ENCODE data around the gene TTC3.

TTC3 gene

DNA sequence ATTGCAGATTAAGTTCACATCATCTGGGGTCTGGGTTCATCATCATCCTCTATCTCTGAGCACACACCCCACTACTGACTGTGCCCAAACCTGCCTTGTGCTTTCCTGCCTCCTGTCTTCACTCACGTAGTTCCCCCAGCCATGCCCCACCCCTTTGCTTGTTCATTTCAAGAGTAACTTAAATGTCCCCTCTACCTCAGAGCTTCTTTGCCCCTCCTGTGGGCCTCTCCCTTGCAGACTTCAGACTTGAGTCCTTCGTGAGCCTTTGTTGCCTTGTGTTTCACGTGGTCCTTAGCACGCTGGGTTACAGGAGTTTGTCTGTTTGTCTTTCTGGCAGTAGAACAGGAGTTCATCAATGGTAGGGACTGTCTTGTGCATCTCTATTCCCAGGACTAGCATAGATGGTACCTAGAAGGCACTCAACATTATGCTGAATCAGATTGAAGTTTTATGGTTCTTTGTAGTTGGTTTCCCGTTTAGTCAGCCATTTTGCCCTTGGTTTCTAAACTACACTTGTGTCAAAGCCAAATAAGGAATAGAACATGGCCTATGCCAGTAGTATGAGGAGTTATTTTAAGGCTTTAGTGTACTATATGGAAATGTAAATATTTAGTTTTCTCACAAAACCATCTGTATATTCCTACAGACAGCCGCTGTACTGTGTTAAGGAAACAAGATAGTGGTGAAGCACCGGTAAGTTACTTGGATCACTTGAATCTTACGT lies 86.2 kb downstream of the TTC3 start:
- Histone ChIP-seq H3K9me3 (ENCODE audit: control insufficient read depth in 5 of 5, low read length in 5 of 5) (no peaks in the 10 kb centered on the region), H3K4me3 (ENCODE audit: low read depth in 1 of 5, low read length in 5 of 5) (no peak overlapping the region), H3K9ac (ENCODE audit: low read length in 5 of 5) (no peak overlapping the region), H3K27me3 (ENCODE audit: control insufficient read depth in 5 of 5, insufficient read depth in 4 of 5, low read length in 5 of 5) (no peaks in the 10 kb centered on the region), H3K4me1 (ENCODE audit: control insufficient read depth in 5 of 5, insufficient read depth in 5 of 5, low read length in 5 of 5) (peaks cover 0 to 3% (median under 1%) of the 10 kb centered on the region in 5 donors), H3K36me3 (ENCODE audit: control insufficient read depth in 5 of 5, insufficient read depth in 5 of 5, low read length in 5 of 5) (peaks cover 40 to 66% (median 55%) of the 10 kb centered on the region in 5 donors), H3K27ac (ENCODE audit: low read depth, low read length) (no peak overlapping the region)

DNA sequence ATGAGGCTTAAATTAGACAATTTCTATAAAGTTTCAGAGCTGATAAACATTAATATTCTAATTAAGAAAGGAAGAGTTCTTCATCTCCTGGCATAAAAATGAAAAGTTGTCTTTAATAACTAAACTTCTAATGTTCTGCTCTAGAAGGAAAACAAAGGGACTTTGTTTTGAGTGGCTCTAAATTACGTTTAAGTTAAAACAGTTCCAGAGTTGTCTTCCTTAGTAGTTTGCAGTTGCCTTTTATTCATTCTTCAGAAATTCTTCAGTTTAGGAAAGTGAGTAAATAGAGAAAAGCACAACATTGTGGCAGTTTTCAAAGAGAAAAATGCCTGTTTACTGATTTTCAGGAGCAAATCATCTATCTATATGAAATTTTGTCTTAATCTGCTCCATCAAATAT lies 86.9 kb downstream of the TTC3 start:
- H3K9ac ChIP-seq (ENCODE audit: low read length in 5 of 5): no peak overlapping the region
- no peaks in the 10 kb centered on the region for H3K9me3 ChIP-seq (ENCODE audit: control insufficient read depth in 5 of 5, low read length in 5 of 5)
- H3K27ac ChIP-seq (ENCODE audit: low read depth, low read length): no peak overlapping the region
- H3K27me3 ChIP-seq (ENCODE audit: control insufficient read depth in 5 of 5, insufficient read depth in 4 of 5, low read length in 5 of 5): no peaks in the 10 kb centered on the region
- H3K36me3 ChIP-seq (ENCODE audit: control insufficient read depth in 5 of 5, insufficient read depth in 5 of 5, low read length in 5 of 5): peaks cover 38 to 63% (median 52%) of the 10 kb centered on the region in 5 donors
- peaks cover 0 to 6% (median 0%) of the 10 kb centered on the region in 5 donors for H3K4me1 ChIP-seq (ENCODE audit: control insufficient read depth in 5 of 5, insufficient read depth in 5 of 5, low read length in 5 of 5)
- H3K4me3 ChIP-seq (ENCODE audit: low read depth in 1 of 5, low read length in 5 of 5): no peak overlapping the region

DNA sequence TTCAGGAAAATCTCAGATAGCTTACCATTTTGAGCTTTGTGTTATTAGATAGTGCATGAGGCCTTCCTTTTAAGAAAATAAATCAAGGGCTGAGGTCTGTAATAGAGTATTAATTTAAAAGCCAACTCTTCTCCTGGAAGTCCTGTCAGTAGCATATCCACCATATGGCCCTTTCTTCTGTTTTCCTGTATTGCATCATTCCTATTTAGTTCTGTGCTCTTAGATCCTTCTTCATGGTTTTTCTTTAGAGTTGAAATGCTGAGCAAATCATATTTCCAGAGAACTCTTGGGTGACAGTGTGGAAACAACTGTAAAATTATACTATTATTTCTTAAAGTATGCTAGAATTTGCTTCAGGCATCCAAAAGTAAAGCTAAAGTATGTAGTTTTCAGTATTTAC lies 91.7 kb downstream of the TTC3 start:
- Histone ChIP-seq H3K4me1 (ENCODE audit: control insufficient read depth in 5 of 5, insufficient read depth in 5 of 5, low read length in 5 of 5) (peaks cover 0 to 15% (median 11%) of the 10 kb centered on the region in 5 donors), H3K27me3 (ENCODE audit: control insufficient read depth in 5 of 5, insufficient read depth in 4 of 5, low read length in 5 of 5) (no peaks in the 10 kb centered on the region), H3K4me3 (ENCODE audit: low read depth in 1 of 5, low read length in 5 of 5) (no peak overlapping the region), H3K9me3 (ENCODE audit: control insufficient read depth in 5 of 5, low read length in 5 of 5) (no peaks in the 10 kb centered on the region), H3K36me3 (ENCODE audit: control insufficient read depth in 5 of 5, insufficient read depth in 5 of 5, low read length in 5 of 5) (peaks cover 22 to 57% (median 44%) of the 10 kb centered on the region in 5 donors), H3K9ac (ENCODE audit: low read length in 5 of 5) (no peak overlapping the region), H3K27ac (ENCODE audit: low read depth, low read length) (no peak overlapping the region)

DNA sequence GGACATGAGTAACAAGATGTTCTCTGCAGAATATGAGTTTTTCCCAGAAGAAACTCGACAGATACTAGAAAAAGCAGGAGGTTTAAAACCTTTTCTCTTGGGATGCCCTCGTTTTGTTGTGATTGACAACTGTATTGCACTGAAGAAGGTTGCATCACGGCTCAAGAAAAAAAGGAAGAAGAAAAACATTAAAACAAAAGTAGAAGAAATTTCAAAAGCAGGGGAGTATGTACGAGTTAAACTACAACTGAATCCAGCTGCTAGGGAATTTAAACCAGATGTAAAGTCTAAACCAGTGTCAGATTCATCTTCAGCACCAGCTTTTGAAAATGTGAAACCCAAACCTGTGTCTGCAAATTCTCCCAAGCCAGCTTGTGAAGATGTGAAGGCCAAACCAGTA lies 92.5 kb downstream of the TTC3 start:
- Histone ChIP-seq H3K27ac (ENCODE audit: low read depth, low read length) (peak overlapping the region; percentile 17), H3K4me3 (ENCODE audit: low read depth in 1 of 5, low read length in 5 of 5) (no peak overlapping the region), H3K27me3 (ENCODE audit: control insufficient read depth in 5 of 5, insufficient read depth in 4 of 5, low read length in 5 of 5) (no peaks in the 10 kb centered on the region), H3K36me3 (ENCODE audit: control insufficient read depth in 5 of 5, insufficient read depth in 5 of 5, low read length in 5 of 5) (peaks cover 23 to 53% (median 41%) of the 10 kb centered on the region in 5 donors), H3K4me1 (ENCODE audit: control insufficient read depth in 5 of 5, insufficient read depth in 5 of 5, low read length in 5 of 5) (peaks cover 0 to 15% (median 11%) of the 10 kb centered on the region in 5 donors), H3K9me3 (ENCODE audit: control insufficient read depth in 5 of 5, low read length in 5 of 5) (no peaks in the 10 kb centered on the region), H3K9ac (ENCODE audit: low read length in 5 of 5) (no peak overlapping the region)

DNA sequence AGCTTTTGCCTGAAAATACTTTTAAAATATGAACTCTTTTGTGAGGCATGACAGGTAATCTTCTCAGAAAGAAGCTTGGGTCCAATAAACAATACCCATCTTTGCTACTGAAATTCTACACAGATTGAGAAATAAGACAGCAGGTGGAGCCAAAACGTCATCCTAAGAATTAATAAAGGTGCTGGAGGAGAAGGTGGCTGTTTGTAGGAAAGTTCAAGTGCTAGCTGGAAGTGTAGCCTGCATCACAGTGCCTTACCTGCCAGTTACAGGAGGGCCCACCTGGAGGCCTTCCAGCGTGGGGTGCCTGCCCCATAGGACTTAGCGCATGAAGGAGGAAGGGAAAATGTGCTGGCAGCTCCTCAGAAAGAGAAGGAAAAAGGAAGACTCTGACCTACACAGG lies 93.7 kb downstream of the TTC3 start:
- Histone ChIP-seq H3K27me3 (ENCODE audit: control insufficient read depth in 5 of 5, insufficient read depth in 4 of 5, low read length in 5 of 5) (no peaks in the 10 kb centered on the region), H3K4me1 (ENCODE audit: control insufficient read depth in 5 of 5, insufficient read depth in 5 of 5, low read length in 5 of 5) (peaks cover 0 to 20% (median 13%) of the 10 kb centered on the region in 5 donors), H3K27ac (ENCODE audit: low read depth, low read length) (no peak overlapping the region), H3K4me3 (ENCODE audit: low read depth in 1 of 5, low read length in 5 of 5) (no peak overlapping the region), H3K9me3 (ENCODE audit: control insufficient read depth in 5 of 5, low read length in 5 of 5) (no peaks in the 10 kb centered on the region), H3K9ac (ENCODE audit: low read length in 5 of 5) (no peak overlapping the region), H3K36me3 (ENCODE audit: control insufficient read depth in 5 of 5, insufficient read depth in 5 of 5, low read length in 5 of 5) (peaks cover 22 to 45% (median 37%) of the 10 kb centered on the region in 5 donors)

DNA sequence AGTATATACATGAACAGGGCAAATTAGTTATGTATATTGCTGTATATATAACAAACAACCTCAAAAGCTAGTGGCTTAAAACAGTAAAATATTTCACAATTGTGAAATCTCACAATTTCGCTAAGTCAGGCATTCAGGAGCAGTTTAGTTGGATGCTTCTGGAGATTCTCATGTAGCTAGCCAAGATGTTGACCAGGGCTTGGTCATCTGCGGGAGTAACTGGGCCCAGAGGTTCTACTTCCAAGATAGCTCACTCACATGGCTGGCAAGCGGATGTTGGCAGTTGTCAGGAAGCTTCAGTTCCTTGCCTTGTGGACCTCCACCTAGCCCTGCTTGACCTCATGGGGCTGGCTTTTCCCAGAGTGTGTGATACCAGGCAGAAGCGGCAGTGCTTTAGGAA lies 95.6 kb downstream of the TTC3 start:
- H3K36me3 ChIP-seq (ENCODE audit: control insufficient read depth in 5 of 5, insufficient read depth in 5 of 5, low read length in 5 of 5): peaks cover 23 to 42% (median 36%) of the 10 kb centered on the region in 5 donors

DNA sequence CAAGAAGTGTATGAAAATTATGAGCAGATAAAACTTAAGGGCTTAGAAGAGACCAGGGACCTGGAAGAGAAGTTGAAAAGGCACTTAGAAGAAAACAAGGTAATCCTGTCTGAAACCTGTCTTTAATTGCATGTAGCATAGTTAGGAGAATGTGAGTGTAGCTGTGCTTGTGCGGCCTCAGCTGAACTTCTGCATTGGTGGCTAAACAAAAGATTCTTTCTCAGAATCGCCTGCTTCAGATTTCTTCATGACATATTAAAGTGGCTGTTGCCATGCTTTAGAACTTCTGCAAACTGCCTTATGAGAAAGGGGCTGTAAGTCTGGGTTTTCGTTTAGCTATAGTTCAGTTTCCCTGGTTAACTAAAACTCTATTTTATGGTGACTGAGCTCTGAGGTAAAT lies 99.6 kb downstream of the TTC3 start:
- H3K27ac ChIP-seq (ENCODE audit: low read depth, low read length): no peak overlapping the region
- H3K9ac ChIP-seq (ENCODE audit: low read length in 5 of 5): no peak overlapping the region
- peaks cover 0 to 8% (median 0%) of the 10 kb centered on the region in 5 donors for H3K4me1 ChIP-seq (ENCODE audit: control insufficient read depth in 5 of 5, insufficient read depth in 5 of 5, low read length in 5 of 5)
- H3K36me3 ChIP-seq (ENCODE audit: control insufficient read depth in 5 of 5, insufficient read depth in 5 of 5, low read length in 5 of 5): peaks cover 38 to 57% (median 47%) of the 10 kb centered on the region in 5 donors
- no peak overlapping the region for H3K4me3 ChIP-seq (ENCODE audit: low read depth in 1 of 5, low read length in 5 of 5)
- H3K9me3 ChIP-seq (ENCODE audit: control insufficient read depth in 5 of 5, low read length in 5 of 5): no peaks in the 10 kb centered on the region
- H3K27me3 ChIP-seq (ENCODE audit: control insufficient read depth in 5 of 5, insufficient read depth in 4 of 5, low read length in 5 of 5): no peaks in the 10 kb centered on the region

More for the DNA sequence above, 95.6 kb downstream of the TTC3 start:
- no peaks in the 10 kb centered on the region for H3K27me3 ChIP-seq (ENCODE audit: control insufficient read depth in 5 of 5, insufficient read depth in 4 of 5, low read length in 5 of 5)
- no peak overlapping the region for H3K9ac ChIP-seq (ENCODE audit: low read length in 5 of 5)
- H3K4me3 ChIP-seq (ENCODE audit: low read depth in 1 of 5, low read length in 5 of 5): no peak overlapping the region
- H3K27ac ChIP-seq (ENCODE audit: low read depth, low read length): no peak overlapping the region
- no peaks in the 10 kb centered on the region for H3K9me3 ChIP-seq (ENCODE audit: control insufficient read depth in 5 of 5, low read length in 5 of 5)
- peaks cover 0 to 20% (median 13%) of the 10 kb centered on the region in 5 donors for H3K4me1 ChIP-seq (ENCODE audit: control insufficient read depth in 5 of 5, insufficient read depth in 5 of 5, low read length in 5 of 5)

DNA sequence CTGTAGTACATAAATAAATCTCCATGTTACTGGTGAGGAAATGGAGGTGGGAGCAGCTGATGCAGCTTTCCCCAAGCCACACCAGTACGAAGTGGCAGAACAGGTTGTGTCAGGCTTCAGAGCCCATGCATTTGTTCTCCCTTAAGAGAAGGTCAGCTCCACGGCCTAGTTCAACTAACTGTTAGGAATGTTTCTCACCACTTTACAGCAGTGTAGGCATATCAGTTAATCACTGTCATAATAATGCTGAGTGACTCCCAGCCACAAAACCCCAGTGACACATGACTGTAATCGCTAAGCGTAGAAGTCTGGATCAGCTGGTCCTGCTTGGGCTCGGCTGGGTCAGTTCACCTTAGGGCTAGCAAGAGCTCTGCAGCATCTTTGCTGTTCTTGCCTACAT lies 103.7 kb downstream of the TTC3 start:
- Histone ChIP-seq H3K9ac (ENCODE audit: low read length in 5 of 5) (no peak overlapping the region), H3K27me3 (ENCODE audit: control insufficient read depth in 5 of 5, insufficient read depth in 4 of 5, low read length in 5 of 5) (no peaks in the 10 kb centered on the region)

DNA sequence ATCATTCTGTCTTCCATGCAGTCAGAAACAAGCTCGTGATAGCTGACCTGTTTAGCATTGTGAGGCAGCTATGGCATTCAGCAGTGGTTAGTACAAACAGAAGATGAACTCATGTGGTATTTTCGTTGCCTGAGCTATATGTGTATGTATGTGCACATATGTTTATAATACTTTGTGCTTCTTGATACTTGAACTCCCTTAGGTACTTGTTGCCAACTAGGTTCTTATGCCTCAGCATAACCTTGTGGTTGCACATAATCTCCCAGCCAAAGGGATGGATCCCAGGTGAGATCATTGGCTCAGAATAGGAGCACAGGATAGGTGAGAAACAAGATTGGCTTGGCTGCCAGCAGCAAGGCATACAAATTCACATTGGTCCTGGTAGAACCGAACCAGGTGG lies 108.0 kb downstream of the TTC3 start:
- H3K27ac ChIP-seq (ENCODE audit: low read depth, low read length): no peak overlapping the region

More for the DNA sequence above, 103.7 kb downstream of the TTC3 start:
- Histone ChIP-seq H3K36me3 (ENCODE audit: control insufficient read depth in 5 of 5, insufficient read depth in 5 of 5, low read length in 5 of 5) (peaks cover 43 to 75% (median 52%) of the 10 kb centered on the region in 5 donors), H3K4me1 (ENCODE audit: control insufficient read depth in 5 of 5, insufficient read depth in 5 of 5, low read length in 5 of 5) (peaks cover 0 to under 1% (median 0%) of the 10 kb centered on the region in 5 donors), H3K9me3 (ENCODE audit: control insufficient read depth in 5 of 5, low read length in 5 of 5) (no peaks in the 10 kb centered on the region), H3K4me3 (ENCODE audit: low read depth in 1 of 5, low read length in 5 of 5) (no peak overlapping the region), H3K27ac (ENCODE audit: low read depth, low read length) (no peak overlapping the region)

DNA sequence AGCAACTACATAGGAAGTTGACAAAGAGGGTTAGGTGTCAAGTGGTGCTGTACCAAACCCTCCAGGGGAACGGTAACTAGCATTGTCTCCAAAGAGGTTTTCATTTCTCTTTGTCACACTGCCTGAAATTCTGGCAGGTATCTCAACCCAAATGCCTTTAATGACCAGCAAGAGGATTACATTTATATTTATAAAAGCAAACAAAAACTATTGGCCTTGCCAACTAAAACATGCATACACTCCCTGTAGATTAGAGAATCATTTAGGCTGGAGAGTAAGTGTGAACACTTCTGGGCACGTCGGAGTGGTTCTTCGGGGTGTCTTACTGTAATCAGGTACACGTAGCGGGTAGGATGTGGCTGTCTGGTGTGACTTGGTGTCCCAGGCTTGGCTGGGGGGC lies 109.2 kb downstream of the TTC3 start:
- Histone ChIP-seq H3K4me1 (ENCODE audit: control insufficient read depth in 5 of 5, insufficient read depth in 5 of 5, low read length in 5 of 5) (no peaks in the 10 kb centered on the region), H3K27me3 (ENCODE audit: control insufficient read depth in 5 of 5, insufficient read depth in 4 of 5, low read length in 5 of 5) (no peaks in the 10 kb centered on the region), H3K27ac (ENCODE audit: low read depth, low read length) (no peak overlapping the region), H3K4me3 (ENCODE audit: low read depth in 1 of 5, low read length in 5 of 5) (no peak overlapping the region), H3K36me3 (ENCODE audit: control insufficient read depth in 5 of 5, insufficient read depth in 5 of 5, low read length in 5 of 5) (peaks cover 33 to 54% (median 39%) of the 10 kb centered on the region in 5 donors), H3K9ac (ENCODE audit: low read length in 5 of 5) (no peak overlapping the region), H3K9me3 (ENCODE audit: control insufficient read depth in 5 of 5, low read length in 5 of 5) (no peaks in the 10 kb centered on the region)

More for the DNA sequence above, 108.0 kb downstream of the TTC3 start:
- H3K4me1 ChIP-seq (ENCODE audit: control insufficient read depth in 5 of 5, insufficient read depth in 5 of 5, low read length in 5 of 5): no peaks in the 10 kb centered on the region
- peaks cover 27 to 53% (median 38%) of the 10 kb centered on the region in 5 donors for H3K36me3 ChIP-seq (ENCODE audit: control insufficient read depth in 5 of 5, insufficient read depth in 5 of 5, low read length in 5 of 5)
- H3K9ac ChIP-seq (ENCODE audit: low read length in 5 of 5): no peak overlapping the region
- no peaks in the 10 kb centered on the region for H3K9me3 ChIP-seq (ENCODE audit: control insufficient read depth in 5 of 5, low read length in 5 of 5)
- no peak overlapping the region for H3K4me3 ChIP-seq (ENCODE audit: low read depth in 1 of 5, low read length in 5 of 5)
- no peaks in the 10 kb centered on the region for H3K27me3 ChIP-seq (ENCODE audit: control insufficient read depth in 5 of 5, insufficient read depth in 4 of 5, low read length in 5 of 5)

Data from subcutaneous abdominal adipose tissue (tissue), 5 donors.